ENCODE results near the gene FPR3. TPM values are rescaled to one million over a fixed set of nuclear protein-coding genes. Genes with fewer than 3 reads are reported as not detected.

The FPR3 gene
- total RNA-seq, 2 experiments from 2014 or later = not detected

- Histone ChIP-seq H2AFZ (ENCODE audit: low read length) (no peak overlapping the region), H3K4me3 (ENCODE audit: low read depth, low read length, poor library complexity, severe bottlenecking) (no peak overlapping the region), H3K9me2 (ENCODE audit: insufficient read depth, low read length) (no peaks in the 10 kb centered on the region), H3K9me3 (ENCODE audit: low read length) (peaks cover 14% of the 10 kb centered on the region; the same call in 1 of the 2 replicates), H3K4me2 (ENCODE audit: low read length) (no peak overlapping the region), H3K4me1 (ENCODE audit: insufficient read depth, low read length, poor library complexity, severe bottlenecking) (no peaks in the 10 kb centered on the region), H3K27ac (ENCODE audit: low read depth, low read length, poor library complexity, severe bottlenecking) (no peak overlapping the region), H3K79me2 (ENCODE audit: insufficient read depth, low read depth, low read length) (no peaks in the 10 kb centered on the region), H4K20me1 (ENCODE audit: insufficient read depth, low read length) (no peaks in the 10 kb centered on the region), H3K36me3 (ENCODE audit: insufficient read depth, low read length) (no peaks in the 10 kb centered on the region)
- DNase-seq (ENCODE audit: low spot score) = peak; percentile 5
- intact Hi-C loops (cut with micrococcal nuclease; ENCODE audit: unreplicated experiment) = no loop called here
- ChIA-PET POLR2A (no interaction called here), CTCF (ENCODE audit: unreplicated experiment) (no interaction called here)
- TF ChIP-seq CTCF (conservative IDR thresholded peaks at IDR 0.05; ENCODE audit: low read length) (peak; percentile 40; the same call in 1 of the 2 replicates), EZH2phosphoT487 (IDR thresholded peaks at IDR 0.05; ENCODE audit: borderline replicate concordance, low read depth, low read length) (no peak)
- no TSS peak for BruUV-seq (replicated peaks)
Observed at GRCh38 chr19:51830274-51830673, 35.3 kb downstream of the FPR3 start.

- no peaks in the 10 kb centered on the region for H3K79me2 ChIP-seq (ENCODE audit: insufficient read depth, low read depth, low read length)
- peaks cover 6% of the 10 kb centered on the region; the same call in 1 of the 2 replicates for H3K9me3 ChIP-seq (ENCODE audit: low read length)
- TF ChIP-seq EZH2phosphoT487 (IDR thresholded peaks at IDR 0.05; ENCODE audit: borderline replicate concordance, low read depth, low read length) (no peak), CTCF (conservative IDR thresholded peaks at IDR 0.05; ENCODE audit: low read length) (no peak)
- H3K27ac ChIP-seq (ENCODE audit: low read depth, low read length, poor library complexity, severe bottlenecking) = no peak overlapping the region
- intact Hi-C loops (cut with micrococcal nuclease; ENCODE audit: unreplicated experiment) = no loop called here
- H3K9me2 ChIP-seq (ENCODE audit: insufficient read depth, low read length) = no peaks in the 10 kb centered on the region
- no peaks in the 10 kb centered on the region for H3K36me3 ChIP-seq (ENCODE audit: insufficient read depth, low read length)
- ChIA-PET POLR2A (no interaction called here), CTCF (ENCODE audit: unreplicated experiment) (no interaction called here)
- H3K4me3 ChIP-seq (ENCODE audit: low read depth, low read length, poor library complexity, severe bottlenecking) = no peak overlapping the region
- DNase-seq (ENCODE audit: low spot score) = no peak
- no peaks in the 10 kb centered on the region for H3K4me1 ChIP-seq (ENCODE audit: insufficient read depth, low read length, poor library complexity, severe bottlenecking)
- H3K4me2 ChIP-seq (ENCODE audit: low read length) = no peak overlapping the region
- no TSS peak for BruUV-seq (replicated peaks)
- no peak overlapping the region for H2AFZ ChIP-seq (ENCODE audit: low read length)
- no peaks in the 10 kb centered on the region for H4K20me1 ChIP-seq (ENCODE audit: insufficient read depth, low read length)
Observed at GRCh38 chr19:51837145-51837544, 42.2 kb downstream of the FPR3 start.

GRCh38 chr19:51861870-51862622 is 67.1 kb downstream of the FPR3 start:
- no TSS peak for BruUV-seq (replicated peaks)
- no peaks in the 10 kb centered on the region for H4K20me1 ChIP-seq (ENCODE audit: insufficient read depth, low read length)
- CTCF ChIA-PET (ENCODE audit: unreplicated experiment) = no interaction called here
- intact Hi-C loops (cut with micrococcal nuclease; ENCODE audit: unreplicated experiment) = no loop called here
- no peak overlapping the region for H3K4me2 ChIP-seq (ENCODE audit: low read length)
- H3K4me1 ChIP-seq (ENCODE audit: insufficient read depth, low read length, poor library complexity, severe bottlenecking) = no peaks in the 10 kb centered on the region
- H2AFZ ChIP-seq (ENCODE audit: low read length) = no peak overlapping the region
- no peak overlapping the region for H3K27ac ChIP-seq (ENCODE audit: low read depth, low read length, poor library complexity, severe bottlenecking)
- peaks cover 40% of the 10 kb centered on the region for H3K9me3 ChIP-seq (ENCODE audit: low read length)
- POLR2A ChIA-PET = no interaction called here
- no peaks in the 10 kb centered on the region for H3K9me2 ChIP-seq (ENCODE audit: insufficient read depth, low read length)
- TF ChIP-seq CTCF (conservative IDR thresholded peaks at IDR 0.05; ENCODE audit: low read length) (no peak), EZH2phosphoT487 (IDR thresholded peaks at IDR 0.05; ENCODE audit: borderline replicate concordance, low read depth, low read length) (no peak)
- DNase-seq (ENCODE audit: low spot score) = no peak
- peaks cover 4% of the 10 kb centered on the region; the same call in 1 of the 2 replicates for H3K36me3 ChIP-seq (ENCODE audit: insufficient read depth, low read length)
- H3K4me3 ChIP-seq (ENCODE audit: low read depth, low read length, poor library complexity, severe bottlenecking) = no peak overlapping the region
- H3K79me2 ChIP-seq (ENCODE audit: insufficient read depth, low read depth, low read length) = no peaks in the 10 kb centered on the region

Data from OCI-LY7 (cell line).